ENCODE measurements around the gene PNPO. TPM values are rescaled to one million over a fixed set of nuclear protein-coding genes. Genes with fewer than 3 reads are reported as not detected.
A peak's percentile ranks its signal among the peaks of the same experiment; 100 is the strongest.

PNPO gene
- 31.3 TPM for total RNA-seq
- long read RNA-seq, transcript PNPO-217 (7 exons, 3,465 nt): major isoform, 26 of 30 reads
- long read RNA-seq, partial matches to known transcripts: 2 of 30 reads
- long read RNA-seq, other reads (novel, unspliced or antisense): 0 of 30 reads

DNA sequence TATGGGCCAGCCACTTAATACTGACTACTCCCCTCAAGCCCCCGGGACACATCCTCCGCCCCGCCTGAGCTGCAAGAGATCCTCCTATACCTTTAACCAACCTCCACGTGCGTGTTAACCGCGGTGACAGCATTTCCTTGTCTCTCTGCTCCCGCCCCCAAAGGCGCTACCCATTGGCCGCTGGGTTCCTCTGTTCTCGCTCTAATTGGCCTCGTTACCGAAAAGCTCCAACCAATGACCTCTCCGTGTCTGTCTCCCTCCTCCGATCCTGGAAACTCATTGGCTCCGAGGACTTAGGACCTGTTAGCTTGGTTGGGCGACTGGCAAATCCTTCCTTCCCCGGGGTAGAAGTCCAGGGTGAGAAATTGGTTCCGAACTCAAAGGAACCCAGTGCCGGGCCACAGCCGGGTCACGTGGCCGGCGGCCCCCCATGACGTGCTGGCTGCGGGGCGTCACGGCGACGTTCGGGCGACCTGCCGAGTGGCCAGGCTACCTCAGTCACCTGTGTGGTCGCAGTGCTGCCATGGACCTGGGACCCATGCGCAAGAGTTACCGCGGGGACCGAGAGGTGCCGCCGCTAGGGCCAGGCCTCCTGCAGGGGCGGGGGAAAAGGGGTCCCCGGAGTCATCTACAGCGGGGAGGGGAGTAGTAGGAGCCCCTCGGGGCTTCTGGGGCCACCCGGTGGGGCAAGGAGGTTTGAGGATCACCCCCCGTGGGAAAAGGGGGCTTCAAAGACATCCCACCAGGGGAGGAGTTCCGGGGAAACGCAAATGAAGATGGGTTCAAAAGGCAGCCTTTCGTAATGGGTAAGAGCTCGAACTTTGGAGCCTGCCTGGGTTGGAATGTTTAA lies at the start of gene PNPO:
Gene PNPO, plus strand, starts transcription at position 326 of the 850 bp plus-strand sequence. Its CDS starts 105 bp downstream, at position 431.
- ATAC-seq (peak; percentile 98), DNase-seq (peak; percentile 91)
- intact Hi-C loops (cut with micrococcal nuclease): no loop called here

GRCh38 chr17:47894498-47895346 lies 46.6 kb upstream of the PNPO start:
- DNase-seq (no peak), ATAC-seq (no peak)
- intact Hi-C loops (cut with micrococcal nuclease): no loop called here

- no peak for ATAC-seq
- no peak for DNase-seq
- intact Hi-C loops (cut with micrococcal nuclease): no loop called here
These were observed 46.0 kb upstream of the PNPO start for GRCh38 chr17:47895347-47895855.

- DNase-seq: peak; percentile 98
- intact Hi-C loops (cut with micrococcal nuclease): no loop called here
- ATAC-seq: peak; percentile 94
These were observed 45.3 kb upstream of the PNPO start, which contains the start of gene SP2 for GRCh38 chr17:47895856-47896671. TSS of gene SP2 (plus strand) at chr17:47896236. CDS start at chr17:47896287, 51 bp downstream.

DNA sequence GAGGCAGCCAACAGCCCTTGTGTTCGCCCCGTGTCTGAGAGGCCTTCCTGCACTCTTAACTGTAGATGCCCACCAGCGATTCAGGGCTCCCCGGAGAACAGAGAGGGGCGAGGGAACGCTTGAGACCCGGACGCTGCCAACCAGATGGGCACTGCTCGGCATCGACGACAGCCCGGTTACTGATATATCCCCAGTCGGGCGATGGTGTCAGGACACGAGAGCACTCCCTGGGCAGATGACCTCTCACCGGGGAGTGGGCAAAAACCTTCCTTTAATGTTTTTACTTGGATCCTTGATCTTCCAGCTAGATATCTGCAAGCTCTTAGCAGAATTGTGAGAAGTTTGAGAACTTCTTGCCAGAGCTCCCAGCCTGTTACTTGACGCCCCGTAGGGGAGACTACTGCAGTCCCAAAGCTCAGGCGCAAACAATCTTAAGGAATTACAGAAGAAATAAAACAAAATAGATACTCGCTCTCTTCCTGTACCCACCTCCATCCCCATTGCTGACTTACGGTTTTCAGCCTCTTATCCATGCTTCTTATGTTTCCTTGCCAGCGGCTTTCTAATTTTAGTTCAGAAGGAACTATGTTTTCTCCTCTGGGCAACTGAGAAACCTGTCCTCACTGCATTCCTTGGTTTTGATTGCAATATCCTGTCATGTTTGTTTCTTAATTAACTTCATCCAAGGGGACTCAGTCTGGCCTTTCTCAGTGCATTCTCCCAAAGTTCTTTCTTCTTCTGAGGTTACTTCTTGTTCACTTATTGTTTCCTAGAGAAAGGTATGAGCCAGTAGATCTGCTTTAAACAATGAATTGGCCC lies 44.5 kb upstream of the PNPO start:
- intact Hi-C loops (cut with micrococcal nuclease): no loop called here
- ATAC-seq (no peak), DNase-seq (no peak)

- intact Hi-C loops (cut with micrococcal nuclease): no loop called here
- no peak for DNase-seq
- no peak for ATAC-seq
These were observed 43.8 kb upstream of the PNPO start for GRCh38 chr17:47897561-47897960.

- no peak for DNase-seq
- intact Hi-C loops (cut with micrococcal nuclease): no loop called here
- ATAC-seq: no peak
These were observed 43.1 kb upstream of the PNPO start for GRCh38 chr17:47898241-47898640.

- ATAC-seq (no peak), DNase-seq (no peak)
- intact Hi-C loops (cut with micrococcal nuclease): no loop called here
These were observed 41.7 kb upstream of the PNPO start for GRCh38 chr17:47899643-47900042.

- ATAC-seq (no peak), DNase-seq (no peak)
- intact Hi-C loops (cut with micrococcal nuclease): no loop called here
These were observed 39.9 kb upstream of the PNPO start for GRCh38 chr17:47901423-47901822.

GRCh38 chr17:47902039-47902744 lies 39.2 kb upstream of the PNPO start:
- DNase-seq: no peak
- no peak for ATAC-seq
- intact Hi-C loops (cut with micrococcal nuclease): no loop called here

- peak; percentile 87 for ATAC-seq
- intact Hi-C loops (cut with micrococcal nuclease): loop anchor here (5.0 kb wide), 1 partner anchor 42 kb away; no protein-coding TSS in a partner anchor
- peak; percentile 84 for DNase-seq
These were observed 36.1 kb upstream of the PNPO start for GRCh38 chr17:47905221-47905733.

- DNase-seq (no peak), ATAC-seq (no peak)
- intact Hi-C loops (cut with micrococcal nuclease): loop anchor here (5.0 kb wide), 1 partner anchor 41 kb away; no protein-coding TSS in a partner anchor
These were observed 34.9 kb upstream of the PNPO start for GRCh38 chr17:47906443-47906842.

GRCh38 chr17:47907932-47908562 lies 33.3 kb upstream of the PNPO start:
- ATAC-seq (peak; percentile 21), DNase-seq (no peak)
- intact Hi-C loops (cut with micrococcal nuclease): loop anchor here (5.0 kb wide), 1 partner anchor 39 kb away; no protein-coding TSS in a partner anchor

DNA sequence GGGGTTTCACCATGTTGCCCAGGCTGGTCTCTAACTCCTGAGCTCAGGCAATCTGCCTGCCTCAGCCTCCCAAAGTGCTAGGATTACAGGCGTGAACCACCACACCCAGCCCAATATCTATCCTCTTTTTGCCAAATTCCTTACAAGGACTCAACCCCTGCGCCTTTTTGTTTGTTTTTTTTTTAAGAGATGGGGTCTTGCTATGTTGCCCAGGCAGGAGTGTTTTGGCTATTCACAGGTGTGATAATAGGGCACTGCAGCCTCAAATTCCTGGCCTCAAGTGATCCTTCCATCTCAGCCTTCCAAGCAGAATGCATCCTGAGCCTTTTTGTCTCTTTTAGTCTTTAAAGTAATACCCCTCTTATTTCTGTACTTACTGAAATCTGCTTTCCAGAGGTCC lies 28.3 kb upstream of the PNPO start:
- no peak for ATAC-seq
- no peak for DNase-seq
- intact Hi-C loops (cut with micrococcal nuclease): no loop called here

- DNase-seq: no peak
- ATAC-seq: peak; percentile 80
- intact Hi-C loops (cut with micrococcal nuclease): no loop called here
These were observed 26.9 kb upstream of the PNPO start for GRCh38 chr17:47914306-47914948.

DNA sequence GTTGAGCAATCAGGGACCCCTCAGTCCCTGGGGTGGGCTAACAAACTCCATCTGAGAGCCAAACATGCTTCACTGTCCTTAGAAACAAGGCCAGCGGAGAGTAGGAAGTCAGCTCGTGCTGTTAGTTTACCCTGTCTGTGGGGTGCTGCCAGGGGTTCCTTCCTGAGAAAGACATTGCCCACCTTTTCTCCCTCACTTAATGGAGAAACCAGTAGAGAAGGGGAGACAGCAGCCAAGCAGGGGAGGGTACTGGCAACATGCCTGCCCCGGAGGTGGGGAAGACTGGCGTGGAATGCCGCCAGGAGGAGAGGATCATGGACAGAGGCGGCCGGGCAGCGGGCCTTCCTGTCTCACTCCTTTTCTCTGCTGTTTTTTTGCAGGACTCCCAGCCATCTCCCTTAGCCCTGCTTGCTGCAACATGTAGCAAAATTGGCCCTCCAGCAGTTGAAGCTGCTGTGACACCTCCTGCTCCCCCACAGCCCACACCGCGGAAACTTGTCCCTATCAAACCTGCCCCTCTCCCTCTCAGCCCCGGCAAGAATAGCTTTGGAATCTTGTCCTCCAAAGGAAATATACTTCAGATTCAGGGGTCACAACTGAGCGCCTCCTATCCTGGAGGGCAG lies 25.5 kb upstream of the PNPO start:
- intact Hi-C loops (cut with micrococcal nuclease): no loop called here
- DNase-seq (peak; percentile 83), ATAC-seq (peak; percentile 72)
